Measurements from ENCODE around the gene ATP13A2. TPM values are rescaled to one million over a fixed set of nuclear protein-coding genes. Genes with fewer than 3 reads are reported as not detected.
A peak's percentile ranks its signal among the peaks of the same experiment; 100 is the strongest.

The ATP13A2 gene
- total and polyA plus RNA-seq, 2 donors from 2014 or later = 23.8 to 38.6 TPM

DNA sequence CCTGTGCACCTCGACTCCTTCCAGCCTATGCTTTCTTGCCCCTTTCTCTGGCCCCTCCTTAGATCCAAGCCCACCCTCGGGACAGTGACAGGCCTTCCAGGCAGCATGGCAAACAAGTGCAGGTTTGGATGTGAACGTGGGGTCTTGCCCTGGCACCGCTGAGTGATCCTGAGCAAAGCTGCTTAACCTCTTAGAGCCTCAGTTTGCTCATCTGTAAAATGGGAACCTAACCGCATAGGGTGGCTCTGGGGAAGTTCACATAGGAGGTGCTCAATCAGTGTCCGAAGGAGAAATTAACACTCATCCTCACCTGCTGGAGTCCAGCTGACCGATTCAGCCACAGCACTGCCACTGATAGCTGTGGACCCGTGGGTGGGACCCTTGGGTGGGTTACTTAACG, 38.5 kb downstream of the ATP13A2 start:
- intact Hi-C loops (cut with DNase I) = loop anchor here (10.0 kb wide), 1 partner anchor 72 kb away; no protein-coding TSS in a partner anchor
- no peaks in the 10 kb centered on the region for H3K9me3 ChIP-seq (ENCODE audit: control insufficient read depth in 2 of 3, insufficient read depth in 1 of 3, low read length in 3 of 3)
- no peak overlapping the region for H3K27ac ChIP-seq (ENCODE audit: low read depth in 2 of 2, low read length in 2 of 2)
- no peak overlapping the region for H3K4me3 ChIP-seq (ENCODE audit: low read length in 3 of 3)
- DNase-seq = no peak
- no peaks in the 10 kb centered on the region for H3K27me3 ChIP-seq (ENCODE audit: control insufficient read depth, insufficient read depth, low read length)
- peaks cover 0 to 2% (median 0%) of the 10 kb centered on the region in 3 donors for H3K36me3 ChIP-seq (ENCODE audit: control insufficient read depth in 2 of 3, insufficient read depth in 3 of 3, low read length in 3 of 3)
- FAIRE-seq = no peak
- H3K4me1 ChIP-seq (ENCODE audit: control insufficient read depth in 2 of 3, insufficient read depth in 2 of 3, low read depth in 1 of 3, low read length in 3 of 3) = no peaks in the 10 kb centered on the region
- TF ChIP-seq, protein P1, sequence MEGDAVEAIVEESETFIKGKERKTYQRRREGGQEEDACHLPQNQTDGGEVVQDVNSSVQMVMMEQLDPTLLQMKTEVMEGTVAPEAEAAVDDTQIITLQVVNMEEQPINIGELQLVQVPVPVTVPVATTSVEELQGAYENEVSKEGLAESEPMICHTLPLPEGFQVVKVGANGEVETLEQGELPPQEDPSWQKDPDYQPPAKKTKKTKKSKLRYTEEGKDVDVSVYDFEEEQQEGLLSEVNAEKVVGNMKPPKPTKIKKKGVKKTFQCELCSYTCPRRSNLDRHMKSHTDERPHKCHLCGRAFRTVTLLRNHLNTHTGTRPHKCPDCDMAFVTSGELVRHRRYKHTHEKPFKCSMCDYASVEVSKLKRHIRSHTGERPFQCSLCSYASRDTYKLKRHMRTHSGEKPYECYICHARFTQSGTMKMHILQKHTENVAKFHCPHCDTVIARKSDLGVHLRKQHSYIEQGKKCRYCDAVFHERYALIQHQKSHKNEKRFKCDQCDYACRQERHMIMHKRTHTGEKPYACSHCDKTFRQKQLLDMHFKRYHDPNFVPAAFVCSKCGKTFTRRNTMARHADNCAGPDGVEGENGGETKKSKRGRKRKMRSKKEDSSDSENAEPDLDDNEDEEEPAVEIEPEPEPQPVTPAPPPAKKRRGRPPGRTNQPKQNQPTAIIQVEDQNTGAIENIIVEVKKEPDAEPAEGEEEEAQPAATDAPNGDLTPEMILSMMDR (IDR thresholded peaks at IDR 0.05; ENCODE audit: borderline replicate concordance, extremely low read depth, insufficient read depth) = no peak
- no peak overlapping the region for H3K9ac ChIP-seq (ENCODE audit: low read length in 3 of 3)

DNA sequence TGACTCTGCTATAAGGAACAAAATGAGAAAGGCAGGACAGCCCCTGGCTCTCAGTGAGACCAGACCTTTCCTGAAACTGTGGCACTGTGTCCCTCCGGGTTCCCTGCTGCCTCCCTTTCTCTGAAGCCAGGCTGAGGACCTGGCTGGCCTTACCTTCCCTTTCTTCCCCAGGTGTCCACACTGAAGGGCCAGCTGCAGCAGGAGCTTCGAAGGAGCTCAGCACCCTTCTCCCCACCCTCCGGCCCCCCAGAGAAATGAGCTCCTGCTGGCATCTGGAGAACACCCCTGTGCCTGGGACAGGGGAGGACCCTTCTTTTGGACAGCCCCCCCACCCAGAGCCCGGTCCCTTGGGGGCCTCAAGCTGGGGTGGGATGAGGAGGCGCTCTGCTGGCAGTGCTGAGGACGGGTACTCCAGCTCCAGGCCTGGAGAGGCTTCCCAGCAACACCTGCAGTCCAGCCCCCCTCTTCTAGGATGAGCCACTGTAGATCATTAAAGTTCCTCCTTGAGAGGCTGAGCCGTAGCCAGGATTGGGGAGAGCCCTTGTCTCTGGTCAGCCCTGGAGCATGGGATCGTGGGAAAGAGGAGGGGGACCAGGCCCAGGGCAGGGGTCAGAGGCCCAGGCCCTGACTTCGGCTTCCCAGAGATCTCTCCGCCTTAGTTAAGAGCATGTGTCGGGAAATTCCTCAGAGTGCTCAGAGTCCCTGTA, 39.4 kb downstream of the ATP13A2 start:
- no peaks in the 10 kb centered on the region for H3K4me1 ChIP-seq (ENCODE audit: control insufficient read depth in 2 of 3, insufficient read depth in 2 of 3, low read depth in 1 of 3, low read length in 3 of 3)
- H3K36me3 ChIP-seq (ENCODE audit: control insufficient read depth in 2 of 3, insufficient read depth in 3 of 3, low read length in 3 of 3) = peaks cover 0 to 3% (median 0%) of the 10 kb centered on the region in 3 donors
- no peaks in the 10 kb centered on the region for H3K27me3 ChIP-seq (ENCODE audit: control insufficient read depth, insufficient read depth, low read length)
- H3K9me3 ChIP-seq (ENCODE audit: control insufficient read depth in 2 of 3, insufficient read depth in 1 of 3, low read length in 3 of 3) = no peaks in the 10 kb centered on the region
- no peak overlapping the region for H3K9ac ChIP-seq (ENCODE audit: low read length in 3 of 3)
- TF ChIP-seq, protein P1 (IDR thresholded peaks at IDR 0.05; ENCODE audit: borderline replicate concordance, extremely low read depth, insufficient read depth) = no peak
- FAIRE-seq (no peak), DNase-seq (no peak)
- no peak overlapping the region for H3K4me3 ChIP-seq (ENCODE audit: low read length in 3 of 3)
- no peak overlapping the region for H3K27ac ChIP-seq (ENCODE audit: low read depth in 2 of 2, low read length in 2 of 2)
- intact Hi-C loops (cut with DNase I) = loop anchor here (10.0 kb wide), 1 partner anchor 72 kb away; no protein-coding TSS in a partner anchor

DNA sequence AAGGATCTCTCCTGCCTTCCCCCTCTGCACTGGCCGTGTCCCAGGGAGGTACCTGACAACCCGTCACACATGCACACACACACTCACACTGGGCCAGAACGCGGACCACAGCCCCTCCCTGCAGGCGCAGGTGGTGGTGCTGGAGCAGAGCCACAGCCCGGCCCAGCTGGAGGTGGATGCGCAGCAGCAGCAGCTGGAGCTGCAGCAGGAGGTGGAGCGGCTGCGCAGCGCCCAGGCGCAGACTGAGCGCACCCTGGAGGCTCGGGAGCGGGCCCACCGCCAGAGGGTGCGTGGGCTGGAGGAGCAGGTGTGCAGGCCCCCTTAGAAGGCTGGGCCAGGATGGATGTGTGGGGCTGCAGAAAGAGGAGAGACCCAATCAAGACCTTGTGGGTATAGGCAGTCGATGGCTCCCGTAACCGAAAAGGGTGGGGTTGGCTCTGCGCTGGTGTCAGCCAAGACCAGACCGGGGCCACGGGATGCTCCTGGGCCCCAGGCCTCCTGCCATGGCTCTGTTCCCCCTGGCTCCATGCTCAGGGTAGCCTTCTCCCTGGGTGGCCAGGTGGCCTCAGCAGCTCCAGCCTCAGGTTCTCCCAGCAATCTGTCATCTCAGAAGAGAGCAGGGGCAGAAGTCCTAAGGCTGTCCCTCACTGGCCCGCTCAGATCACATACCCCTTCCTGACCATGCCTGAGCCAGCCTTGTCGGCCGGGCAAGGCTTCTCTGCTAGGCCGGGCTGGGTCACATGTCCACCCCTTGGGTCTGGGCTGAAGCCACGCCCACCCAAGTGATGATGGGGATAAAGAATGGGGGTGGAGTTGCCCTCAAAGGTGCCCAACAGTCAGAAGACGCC, 40.2 kb downstream of the ATP13A2 start:
- H3K4me3 ChIP-seq (ENCODE audit: low read length in 3 of 3) = no peak overlapping the region
- no peaks in the 10 kb centered on the region for H3K27me3 ChIP-seq (ENCODE audit: control insufficient read depth, insufficient read depth, low read length)
- peaks cover 0 to 3% (median 3%) of the 10 kb centered on the region in 3 donors for H3K36me3 ChIP-seq (ENCODE audit: control insufficient read depth in 2 of 3, insufficient read depth in 3 of 3, low read length in 3 of 3)
- H3K9me3 ChIP-seq (ENCODE audit: control insufficient read depth in 2 of 3, insufficient read depth in 1 of 3, low read length in 3 of 3) = no peaks in the 10 kb centered on the region
- TF ChIP-seq, protein P1 (IDR thresholded peaks at IDR 0.05; ENCODE audit: borderline replicate concordance, extremely low read depth, insufficient read depth) = no peak
- DNase-seq (peak in 1 of 5 donors; percentile 53), FAIRE-seq (no peak)
- no peaks in the 10 kb centered on the region for H3K4me1 ChIP-seq (ENCODE audit: control insufficient read depth in 2 of 3, insufficient read depth in 2 of 3, low read depth in 1 of 3, low read length in 3 of 3)
- H3K27ac ChIP-seq (ENCODE audit: low read depth in 2 of 2, low read length in 2 of 2) = no peak overlapping the region
- no peak overlapping the region for H3K9ac ChIP-seq (ENCODE audit: low read length in 3 of 3)
- intact Hi-C loops (cut with DNase I) = loop anchor here (10.0 kb wide), 1 partner anchor 73 kb away; no protein-coding TSS in a partner anchor
